Smooth muscle cell (in vitro differentiated cells): ENCODE data around the gene SPRED1. TPM values are rescaled to one million over a fixed set of nuclear protein-coding genes. Genes with fewer than 3 reads are reported as not detected.
"Not testable (repeated sequence)": the region's sequence is repeated elsewhere in the genome, so short reads cannot be mapped to it uniquely, and the experiment has no call there.

Source experiments
- DNase-seq: peaks from one replicate; lab custom pipeline; 2025; ENCODE audit not compliant: unreplicated experiment; lab: John Stamatoyannopoulos, UW
- H2AFZ ChIP-seq: fragments of 200-600 bp; sonication (generic); 2 replicates; pipeline ENCODE4 v1.6.0; 2016; ENCODE audit warnings: antibody characterized with exemption, low read depth, mild to moderate bottlenecking
- H3F3A ChIP-seq: fragments of 200-600 bp; sonication (generic); 2 replicates; pipeline ENCODE4 v1.6.0; 2017; ENCODE audit warnings: antibody characterized with exemption, low read depth
- H3K27ac ChIP-seq: fragments of 200-600 bp; sonication (generic); 2 replicates; pipeline ENCODE4 v1.5.1; 2016; ENCODE audit warnings: low read depth, mild to moderate bottlenecking
- H3K27me3 ChIP-seq: fragments of 200-600 bp; sonication (generic); 2 replicates; pipeline ENCODE4 v1.6.1; 2016; ENCODE audit warnings: low read depth, mild to moderate bottlenecking
- H3K36me3 ChIP-seq: fragments of 200-600 bp; sonication (generic); 2 replicates; pipeline ENCODE4 v1.5.1; 2016; ENCODE audit warnings: low read depth
- H3K4me1 ChIP-seq: fragments of 200-600 bp; sonication (generic); 2 replicates; pipeline ENCODE4 v1.5.1; 2016; ENCODE audit warnings: low read depth
- H3K4me2 ChIP-seq: fragments of 200-600 bp; sonication (generic); 2 replicates; pipeline ENCODE4 v1.6.0; 2016; ENCODE audit warnings: mild to moderate bottlenecking
- H3K4me3 ChIP-seq: fragments of 200-600 bp; sonication (generic); 2 replicates; pipeline ENCODE4 v1.5.1; 2016; ENCODE audit warnings: mild to moderate bottlenecking
- H3K79me2 ChIP-seq: fragments of 200-600 bp; sonication (generic); 2 replicates; pipeline ENCODE4 v1.6.0; 2016; ENCODE audit warnings: low read depth, mild to moderate bottlenecking
- H3K9ac ChIP-seq: fragments of 200-600 bp; sonication (generic); 2 replicates; pipeline ENCODE4 v1.6.0; 2016; ENCODE audit warnings: low read depth
- H3K9me3 ChIP-seq: fragments of 200-600 bp; sonication (generic); replicated peaks from 2 replicates; pipeline ENCODE4 v1.5.1; 2016; ENCODE audit warnings: low read depth
- H4K20me1 ChIP-seq: fragments of 200-600 bp; sonication (generic); 2 replicates; pipeline ENCODE4 v1.6.0; 2016; ENCODE audit warnings: low read depth
- CTCF ChIP-seq: fragments of 200-600 bp; sonication (generic); IDR thresholded peaks from 2 replicates; pipeline ENCODE4 v1.5.1; 2017; ENCODE audit warnings: borderline replicate concordance, mild to moderate bottlenecking, antibody characterized with exemption; ENCODE audit not compliant: insufficient read depth, poor library complexity, severe bottlenecking
- WGBS: methylation state at CpG from one replicate; pipeline ENCODE4 v1.1.7; 2016; ENCODE audit warnings: low lambda C conversion rate; 5-methylcytosine and 5-hydroxymethylcytosine counted together
- polyA plus RNA-seq: library from polyadenylated mRNA; unstranded; fragments of >200 nt; fragmentation: Nextera tagmentation; extraction: Ambion mirVana; gene quantifications from 2 replicates; pipeline ENCODE4 v1.2.1, GENCODE V29; 2016
- total RNA-seq: library from RNA; depleted of rRNA; stranded (reverse); fragments of >200 nt; gene quantifications from 2 replicates; pipeline ENCODE4 v1.2.3, GENCODE V29; 2014

The SPRED1 gene
- total and polyA plus RNA-seq, 2 experiments from 2014 or later = 22.2 to 53.0 TPM

- TF ChIP-seq CTCF = no peak
- Histone ChIP-seq H3F3A (no peaks in the 10 kb centered on the region), H2AFZ (no peak overlapping the region), H3K9ac (no peak overlapping the region), H3K4me2 (no peak overlapping the region), H3K79me2 (no peaks in the 10 kb centered on the region), H3K27ac (no peak overlapping the region), H3K4me3 (no peak overlapping the region), H3K36me3 (no peaks in the 10 kb centered on the region), H3K27me3 (no peaks in the 10 kb centered on the region), H3K4me1 (no peaks in the 10 kb centered on the region), H3K9me3 (no peaks in the 10 kb centered on the region), H4K20me1 (no peaks in the 10 kb centered on the region)
- no peak for DNase-seq
- 88% methylated on average over 1 of the region's 1 CpG for WGBS
These were observed 24.0 kb upstream of the SPRED1 start for GRCh38 chr15:38228618-38229017.

- Histone ChIP-seq H3K4me1 (no peaks in the 10 kb centered on the region), H3K4me2 (no peak overlapping the region), H3K9me3 (no peaks in the 10 kb centered on the region), H2AFZ (no peak overlapping the region), H3K79me2 (no peaks in the 10 kb centered on the region), H3K9ac (no peak overlapping the region), H3K4me3 (no peak overlapping the region), H4K20me1 (no peaks in the 10 kb centered on the region), H3F3A (no peaks in the 10 kb centered on the region), H3K27me3 (no peaks in the 10 kb centered on the region), H3K36me3 (no peaks in the 10 kb centered on the region), H3K27ac (no peak overlapping the region)
- TF ChIP-seq CTCF = no peak
- WGBS = 34% methylated on average over 3 of the region's 3 CpGs
- no peak for DNase-seq
These were observed 22.8 kb upstream of the SPRED1 start for GRCh38 chr15:38229705-38230310.

- Histone ChIP-seq H3K4me3 (no peak overlapping the region), H3K27me3 (no peaks in the 10 kb centered on the region), H3K27ac (no peak overlapping the region), H3F3A (no peaks in the 10 kb centered on the region), H3K36me3 (no peaks in the 10 kb centered on the region), H3K9ac (no peak overlapping the region), H3K79me2 (no peaks in the 10 kb centered on the region), H3K4me1 (no peaks in the 10 kb centered on the region), H2AFZ (no peak overlapping the region), H3K4me2 (no peak overlapping the region), H4K20me1 (no peaks in the 10 kb centered on the region), H3K9me3 (no peaks in the 10 kb centered on the region)
- TF ChIP-seq CTCF = no peak
- WGBS = 98% methylated on average over 5 of the region's 5 CpGs
- DNase-seq = no peak
These were observed 21.2 kb upstream of the SPRED1 start for GRCh38 chr15:38231436-38231835.

- not testable (repeated sequence) for H3K36me3 ChIP-seq, H3K4me1 ChIP-seq, H4K20me1 ChIP-seq, H3K27ac ChIP-seq, H3K27me3 ChIP-seq, H3K9me3 ChIP-seq, H3F3A ChIP-seq, H3K79me2 ChIP-seq, H3K4me3 ChIP-seq, H2AFZ ChIP-seq, H3K4me2 ChIP-seq, H3K9ac ChIP-seq, DNase-seq
- WGBS = 94% methylated on average over 9 of the region's 9 CpGs
These were observed 15.6 kb upstream of the SPRED1 start for GRCh38 chr15:38237021-38237420.
